Stimulated activated CD4-positive, alpha-beta T cell treated with anti-CD3 and anti-CD28 coated beads, Interleukin-12 subunit alpha, Interleukin-12 subunit beta, amount 100 ng/mL, for 48 hours (primary cell): ENCODE measurements around the gene MYH16.
"Not testable (repeated sequence)": the region's sequence is repeated elsewhere in the genome, so short reads cannot be mapped to it uniquely, and the experiment has no call there.

Experiments
- DNase-seq, 3 donors: peaks; one replicate each; pipeline ENCODE4 v3.0.0-alpha.2; 2020; ENCODE audit warnings: low read depth in 2 of 3, low spot score in 1 of 3

Gene MYH16

GRCh38 chr7:99350641-99351040, 78.0 kb downstream of the MYH16 start:
- not testable (repeated sequence) for DNase-seq

GRCh38 chr7:99352247-99352646, 79.6 kb downstream of the MYH16 start:
- no peak for DNase-seq

- DNase-seq, result no peak
Observed at GRCh38 chr7:99355098-99355497, 82.5 kb downstream of the MYH16 start.

- DNase-seq, result no peak
Observed at GRCh38 chr7:99357701-99358490, 85.3 kb downstream of the MYH16 start.

- DNase-seq, result not testable (repeated sequence)
Observed at GRCh38 chr7:99358521-99358920, 85.9 kb downstream of the MYH16 start.

GRCh38 chr7:99359465-99360154, 87.0 kb downstream of the MYH16 start:
- no peak for DNase-seq
